RWPE2 (cell line): ENCODE data around the gene TMEM176A.

Source experiments
- ATAC-seq: fragments of 200-7000 bp; cut with Tn5 transposase; 3 replicates; pipeline ENCODE4 v1.9.1; 2021; ENCODE audit warnings: low read depth
- DNase-seq: peaks from one replicate; pipeline ENCODE4 v3.0.0-alpha.2; 2020; ENCODE audit warnings: low spot score
- H3K27ac ChIP-seq: fragments of 450-650 bp; 2 replicates; pipeline ENCODE4 v1.5.1; 2017; ENCODE audit warnings: mild to moderate bottlenecking; ENCODE audit not compliant: poor library complexity, severe bottlenecking
- H3K27me3 ChIP-seq: fragments of 250-450 bp; sonication (Bioruptor Pico); 2 replicates; pipeline ENCODE4 v1.5.1; 2021; ENCODE audit warnings: mild to moderate bottlenecking, moderate library complexity; ENCODE audit not compliant: insufficient read depth, poor library complexity, severe bottlenecking
- H3K36me3 ChIP-seq: fragments of 250-450 bp; sonication (Bioruptor Pico); 2 replicates; pipeline ENCODE4 v1.5.1; 2020; ENCODE audit warnings: low read depth, mild to moderate bottlenecking, moderate library complexity
- H3K4me1 ChIP-seq: fragments of 250-450 bp; sonication (Bioruptor Pico); 2 replicates; pipeline ENCODE4 v1.5.1; 2021; ENCODE audit warnings: mild to moderate bottlenecking, moderate library complexity; ENCODE audit not compliant: insufficient read depth, poor library complexity, severe bottlenecking
- H3K4me3 ChIP-seq: fragments of 250-450 bp; sonication (Bioruptor Pico); 2 replicates; pipeline ENCODE4 v1.5.1; 2021; ENCODE audit warnings: mild to moderate bottlenecking, moderate library complexity; ENCODE audit not compliant: severe bottlenecking
- H3K9me3 ChIP-seq: fragments of 250-450 bp; sonication (Bioruptor Pico); 2 replicates; pipeline ENCODE4 v1.5.1; 2021; ENCODE audit warnings: mild to moderate bottlenecking, moderate library complexity; ENCODE audit not compliant: severe bottlenecking
- CTCF ChIP-seq: fragments of 450-650 bp; IDR thresholded peaks from one replicate; pipeline ENCODE4 v1.5.1; 2017; ENCODE audit warnings: mild to moderate bottlenecking, moderate library complexity; ENCODE audit not compliant: poor library complexity, severe bottlenecking

The TMEM176A gene

GRCh38 chr7:150823484-150824126, 23.0 kb downstream of the TMEM176A start:
- peaks cover 8% of the 10 kb centered on the region for H3K27me3 ChIP-seq
- no peaks in the 10 kb centered on the region for H3K36me3 ChIP-seq
- no peaks in the 10 kb centered on the region for H3K9me3 ChIP-seq
- no peak overlapping the region for H3K4me3 ChIP-seq
- H3K27ac ChIP-seq: no peak overlapping the region
- no peak for DNase-seq
- TF ChIP-seq CTCF: no peak
- ATAC-seq: no peak
- H3K4me1 ChIP-seq: no peaks in the 10 kb centered on the region

- peaks cover 6% of the 10 kb centered on the region for H3K27me3 ChIP-seq
- no peaks in the 10 kb centered on the region for H3K36me3 ChIP-seq
- ATAC-seq (no peak), DNase-seq (no peak)
- no peak overlapping the region for H3K27ac ChIP-seq
- no peaks in the 10 kb centered on the region for H3K4me1 ChIP-seq
- no peak overlapping the region for H3K4me3 ChIP-seq
- TF ChIP-seq CTCF: no peak
- H3K9me3 ChIP-seq: no peaks in the 10 kb centered on the region
These were observed 24.0 kb downstream of the TMEM176A start for GRCh38 chr7:150824379-150825177.

GRCh38 chr7:150826061-150826849, 25.7 kb downstream of the TMEM176A start:
- Histone ChIP-seq H3K4me3 (no peak overlapping the region), H3K27ac (no peak overlapping the region), H3K4me1 (no peaks in the 10 kb centered on the region), H3K27me3 (peaks cover 4% of the 10 kb centered on the region), H3K9me3 (no peaks in the 10 kb centered on the region), H3K36me3 (no peaks in the 10 kb centered on the region)
- ATAC-seq (no peak), DNase-seq (no peak)
- TF ChIP-seq CTCF: no peak

GRCh38 chr7:150828384-150828783, 27.8 kb downstream of the TMEM176A start:
- ATAC-seq (no peak), DNase-seq (no peak)
- H3K36me3 ChIP-seq: no peaks in the 10 kb centered on the region
- no peaks in the 10 kb centered on the region for H3K9me3 ChIP-seq
- H3K27ac ChIP-seq: no peak overlapping the region
- H3K4me3 ChIP-seq: no peak overlapping the region
- peaks cover 4% of the 10 kb centered on the region for H3K27me3 ChIP-seq
- no peak for TF ChIP-seq CTCF
- H3K4me1 ChIP-seq: no peaks in the 10 kb centered on the region
